ENCODE data around the gene USP38. TPM values are rescaled to one million over a fixed set of nuclear protein-coding genes. Genes with fewer than 3 reads are reported as not detected.

USP38 gene
- total RNA-seq, 1 experiment from 2014 or later: 18.6 TPM

DNA sequence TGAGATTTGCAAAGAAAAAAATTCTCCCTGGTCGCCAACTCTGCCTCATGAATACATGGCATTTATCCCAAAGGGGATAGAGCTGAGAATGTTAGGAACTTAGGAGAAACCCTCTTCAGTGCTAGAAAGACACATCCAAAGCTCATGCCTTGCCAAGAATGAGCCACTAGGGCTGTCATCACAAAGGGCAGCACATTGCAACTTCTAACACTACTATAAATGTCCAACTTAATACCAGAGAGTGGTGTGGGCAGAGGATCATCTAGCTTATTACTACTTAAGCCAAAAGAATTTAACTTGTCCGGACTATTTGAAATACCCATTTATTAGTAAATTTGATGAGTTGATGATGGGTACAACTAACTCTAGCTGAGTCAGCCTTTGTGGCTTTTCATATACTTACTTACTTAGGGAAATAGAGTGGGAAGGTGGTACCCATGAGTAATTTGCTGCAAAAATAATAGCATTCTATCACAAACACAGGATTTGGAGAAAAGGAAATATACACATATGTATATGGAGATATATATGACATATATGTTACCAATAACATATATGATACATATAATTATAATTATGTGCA is 85.6 kb downstream of the USP38 start:
- CTCF ChIA-PET: no interaction called here
- intact Hi-C loops (cut with micrococcal nuclease): no loop called here

More for the DNA sequence above, 85.6 kb downstream of the USP38 start:
- H3K27ac ChIP-seq (ENCODE audit: low read depth, low read length): no peak overlapping the region
- peaks cover 0 to 4% of the 10 kb centered on the region in 2 experiments; a peak in 2 of 4 replicates for H3K9me3 ChIP-seq (ENCODE audit: control insufficient read depth in 1 of 2, insufficient read depth in 1 of 2, low read depth in 1 of 2, low read length in 2 of 2)
- no peaks in the 10 kb centered on the region for H4K20me1 ChIP-seq (ENCODE audit: insufficient read depth)
- H3K4me1 ChIP-seq (ENCODE audit: control insufficient read depth in 1 of 2, insufficient read depth in 2 of 2, low read length in 2 of 2): no peaks in the 10 kb centered on the region
- 0 out of 6 replicates have a peak, but pooled peaks of 1 of the 3 experiments have one; percentile 3 for TF ChIP-seq CTCF (IDR thresholded peaks at IDR 0.05 in 2 of 3, conservative IDR thresholded peaks at IDR 0.05 in 1 of 3; ENCODE audit: borderline replicate concordance in 1 of 3, insufficient read depth in 1 of 3, low read depth in 2 of 3, low read length in 2 of 3)
- TF ChIP-seq ZFX (IDR thresholded peaks at IDR 0.05): no peak
- ATAC-seq (no peak), DNase-seq (ENCODE audit: low read depth, low spot score) (no peak)
- no peaks in the 10 kb centered on the region for H3K79me2 ChIP-seq (ENCODE audit: insufficient read depth, low read length)
- ChIA-PET RAD21 (ENCODE audit: low non-redundant PET in 1 of 2, low total read pairs in 2 of 2, uncharacterized antibody in 2 of 2, unreplicated experiment in 2 of 2) (no interaction called here), POLR2A (no interaction called here)
- H3K4me2 ChIP-seq (ENCODE audit: low read length): no peak overlapping the region
- no peaks in the 10 kb centered on the region for H3K9me2 ChIP-seq (ENCODE audit: insufficient read depth)
- H2AFZ ChIP-seq (ENCODE audit: low read depth, low read length, poor library complexity, severe bottlenecking): no peak overlapping the region
- no peak overlapping the region for H3K4me3 ChIP-seq (replicated peaks in 1 of 2; ENCODE audit: low read depth in 1 of 2, low read length in 2 of 2)
- H3K9ac ChIP-seq (ENCODE audit: low read length): no peak overlapping the region
- H3K27me3 ChIP-seq (ENCODE audit: insufficient read depth, low read length): no peaks in the 10 kb centered on the region
- H3K36me3 ChIP-seq (ENCODE audit: control insufficient read depth in 1 of 2, insufficient read depth in 2 of 2, low read length in 2 of 2): no peaks in the 10 kb centered on the region
- BruUV-seq (replicated peaks): no TSS peak

Other genes with a start within 250 kb of the USP38 start
- gene GAB1, start 152.0 kb downstream of the USP38 start, total RNA-seq (2021; ENCODE audit: unreplicated experiment): 3.8 TPM